K562 (cell line): ENCODE data around the gene LRRK1.

Experiments used
- EZH2 ChIP-seq: IDR thresholded peaks from 2 replicates; pipeline ENCODE4 v1.6.1; 2012; ENCODE audit warnings: low read depth, mild to moderate bottlenecking, inconsistent platforms, low read length, borderline replicate concordance
- KLF16 ChIP-seq: IDR thresholded peaks from 2 replicates; pipeline ENCODE4 v1.6.1; 2016; ENCODE audit warnings: antibody characterized with exemption
- POLR2A ChIP-seq: fragments of 450-650 bp; conservative IDR thresholded peaks from 2 replicates; pipeline ENCODE4 v1.6.1; 2016
- RBBP5 ChIP-seq: fragments of 200-600 bp; sonication (generic); IDR thresholded peaks from 2 replicates; pipeline ENCODE4 v1.6.1; 2012; ENCODE audit warnings: borderline replicate concordance, mild to moderate bottlenecking, low read length, control low read depth, inconsistent platforms; ENCODE audit not compliant: insufficient read depth, poor library complexity, severe bottlenecking
- TAF1 ChIP-seq: IDR thresholded peaks from 2 replicates; pipeline ENCODE4 v1.6.1; 2011; ENCODE audit warnings: mild to moderate bottlenecking, low read length, moderate library complexity; ENCODE audit not compliant: insufficient read depth, control insufficient read depth, severe bottlenecking; ENCODE audit errors: extremely low read depth
- ZNF586 ChIP-seq: fragments of 450-650 bp; formaldehyde crosslinking; conservative IDR thresholded peaks from 2 replicates; pipeline ENCODE4 v1.4.0; 2020; ENCODE audit warnings: mild to moderate bottlenecking, moderate library complexity
- TF ChIP-seq, protein P1 (sequence below): sonication (generic); formaldehyde crosslinking; IDR thresholded peaks from 2 replicates; pipeline ENCODE4 v1.8.1; 2022; ENCODE audit warnings: missing genetic modification reagents
- TF ChIP-seq, protein P2 (sequence below): fragments of 150-350 bp; conservative IDR thresholded peaks from 2 replicates; pipeline ENCODE4 v1.6.1; 2014; ENCODE audit warnings: low read length
- TF ChIP-seq, protein P3 (sequence below), 3 experiments: IDR thresholded peaks in 2 of 3; conservative IDR thresholded peaks in 1 of 3; 2 replicates each; pipeline ENCODE4 v1.5.1; 2011 to 2012; ENCODE audit warnings: low read length in 3 of 3, mild to moderate bottlenecking in 3 of 3, control low read depth in 2 of 3, improper control_type of control experiment in 1 of 3, inconsistent platforms in 1 of 3, low read depth in 1 of 3, mixed read lengths in 1 of 3, moderate library complexity in 1 of 3; ENCODE audit not compliant: insufficient read depth in 2 of 3

DNA sequence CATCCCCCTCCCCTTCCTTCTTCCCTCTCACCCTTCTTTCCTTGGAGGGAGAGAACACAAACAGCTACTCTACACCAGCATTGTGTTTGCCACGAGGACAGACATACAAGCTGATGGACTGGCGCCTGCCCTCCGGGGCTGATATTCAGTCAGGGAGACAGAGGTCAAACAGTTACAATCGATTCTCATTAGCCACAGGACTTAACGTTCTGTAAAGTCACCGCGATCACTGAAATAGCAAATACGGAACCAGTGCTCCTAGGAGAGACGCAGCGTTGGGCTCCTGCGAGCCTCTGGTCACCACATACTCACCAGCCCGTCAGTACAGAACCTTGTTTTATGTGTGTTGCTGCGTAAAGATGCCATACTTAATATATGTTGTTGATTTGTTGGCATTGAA, 108.8 kb downstream of the LRRK1 start:
- TF ChIP-seq, protein P1, sequence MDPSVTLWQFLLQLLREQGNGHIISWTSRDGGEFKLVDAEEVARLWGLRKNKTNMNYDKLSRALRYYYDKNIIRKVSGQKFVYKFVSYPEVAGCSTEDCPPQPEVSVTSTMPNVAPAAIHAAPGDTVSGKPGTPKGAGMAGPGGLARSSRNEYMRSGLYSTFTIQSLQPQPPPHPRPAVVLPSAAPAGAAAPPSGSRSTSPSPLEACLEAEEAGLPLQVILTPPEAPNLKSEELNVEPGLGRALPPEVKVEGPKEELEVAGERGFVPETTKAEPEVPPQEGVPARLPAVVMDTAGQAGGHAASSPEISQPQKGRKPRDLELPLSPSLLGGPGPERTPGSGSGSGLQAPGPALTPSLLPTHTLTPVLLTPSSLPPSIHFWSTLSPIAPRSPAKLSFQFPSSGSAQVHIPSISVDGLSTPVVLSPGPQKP (CRISPR knock-in tag) = no peak
- TF ChIP-seq ZNF586 (CRISPR knock-in tag) (no peak), KLF16 (no peak), EZH2 (no peak), POLR2A (no peak), TAF1 (no peak), RBBP5 (no peak)
- TF ChIP-seq, protein P2, sequence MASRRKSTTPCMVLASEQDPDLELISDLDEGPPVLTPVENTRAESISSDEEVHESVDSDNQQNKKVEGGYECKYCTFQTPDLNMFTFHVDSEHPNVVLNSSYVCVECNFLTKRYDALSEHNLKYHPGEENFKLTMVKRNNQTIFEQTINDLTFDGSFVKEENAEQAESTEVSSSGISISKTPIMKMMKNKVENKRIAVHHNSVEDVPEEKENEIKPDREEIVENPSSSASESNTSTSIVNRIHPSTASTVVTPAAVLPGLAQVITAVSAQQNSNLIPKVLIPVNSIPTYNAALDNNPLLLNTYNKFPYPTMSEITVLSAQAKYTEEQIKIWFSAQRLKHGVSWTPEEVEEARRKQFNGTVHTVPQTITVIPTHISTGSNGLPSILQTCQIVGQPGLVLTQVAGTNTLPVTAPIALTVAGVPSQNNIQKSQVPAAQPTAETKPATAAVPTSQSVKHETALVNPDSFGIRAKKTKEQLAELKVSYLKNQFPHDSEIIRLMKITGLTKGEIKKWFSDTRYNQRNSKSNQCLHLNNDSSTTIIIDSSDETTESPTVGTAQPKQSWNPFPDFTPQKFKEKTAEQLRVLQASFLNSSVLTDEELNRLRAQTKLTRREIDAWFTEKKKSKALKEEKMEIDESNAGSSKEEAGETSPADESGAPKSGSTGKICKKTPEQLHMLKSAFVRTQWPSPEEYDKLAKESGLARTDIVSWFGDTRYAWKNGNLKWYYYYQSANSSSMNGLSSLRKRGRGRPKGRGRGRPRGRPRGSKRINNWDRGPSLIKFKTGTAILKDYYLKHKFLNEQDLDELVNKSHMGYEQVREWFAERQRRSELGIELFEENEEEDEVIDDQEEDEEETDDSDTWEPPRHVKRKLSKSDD = no peak
- TF ChIP-seq, protein P3, sequence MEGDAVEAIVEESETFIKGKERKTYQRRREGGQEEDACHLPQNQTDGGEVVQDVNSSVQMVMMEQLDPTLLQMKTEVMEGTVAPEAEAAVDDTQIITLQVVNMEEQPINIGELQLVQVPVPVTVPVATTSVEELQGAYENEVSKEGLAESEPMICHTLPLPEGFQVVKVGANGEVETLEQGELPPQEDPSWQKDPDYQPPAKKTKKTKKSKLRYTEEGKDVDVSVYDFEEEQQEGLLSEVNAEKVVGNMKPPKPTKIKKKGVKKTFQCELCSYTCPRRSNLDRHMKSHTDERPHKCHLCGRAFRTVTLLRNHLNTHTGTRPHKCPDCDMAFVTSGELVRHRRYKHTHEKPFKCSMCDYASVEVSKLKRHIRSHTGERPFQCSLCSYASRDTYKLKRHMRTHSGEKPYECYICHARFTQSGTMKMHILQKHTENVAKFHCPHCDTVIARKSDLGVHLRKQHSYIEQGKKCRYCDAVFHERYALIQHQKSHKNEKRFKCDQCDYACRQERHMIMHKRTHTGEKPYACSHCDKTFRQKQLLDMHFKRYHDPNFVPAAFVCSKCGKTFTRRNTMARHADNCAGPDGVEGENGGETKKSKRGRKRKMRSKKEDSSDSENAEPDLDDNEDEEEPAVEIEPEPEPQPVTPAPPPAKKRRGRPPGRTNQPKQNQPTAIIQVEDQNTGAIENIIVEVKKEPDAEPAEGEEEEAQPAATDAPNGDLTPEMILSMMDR (IDR thresholded peaks at IDR 0.05 in 2 of 3, conservative IDR thresholded peaks at IDR 0.05 in 1 of 3; ENCODE audit: insufficient read depth in 2 of 3, low read depth in 1 of 3, low read length in 3 of 3) = no peak
